PC-3 (cell line): ENCODE measurements around the gene HLA-A. TPM values are rescaled to one million over a fixed set of nuclear protein-coding genes. Genes with fewer than 3 reads are reported as not detected.

Experiments
- ATAC-seq: fragments of 200-7000 bp; cut with Tn5 transposase; 2 replicates; pipeline ENCODE4 v1.9.1; 2020; ENCODE audit warnings: mild to moderate bottlenecking, moderate library complexity
- BruUV-seq: library from RNA; stranded (reverse); fragments of 400-500 nt; replicated peaks from 2 replicates; lab custom pipeline; 2021; lab: Mats Ljungman, UMichigan
- CTCF ChIA-PET: fragments of 300-600 bp; sonication (Branson Sonifier 250); formaldehyde crosslinking; loops from one replicate; lab custom pipeline; 2022; ENCODE audit warnings: antibody characterized with exemption; lab: Charles Lee
- POLR2A ChIA-PET: fragments of 300-600 bp; sonication (Branson Sonifier 250); formaldehyde crosslinking; loops from one replicate; lab custom pipeline; 2022; ENCODE audit warnings: antibody characterized with exemption; ENCODE audit not compliant: unreplicated experiment; lab: Charles Lee
- DNase-seq: peaks from one replicate; pipeline ENCODE4 v3.0.0-alpha.2; 2015
- H2AFZ ChIP-seq: fragments of 300-600 bp; sonication (generic); 2 replicates; pipeline ENCODE4 v1.6.0; 2016; ENCODE audit warnings: antibody characterized with exemption, low read length
- H3F3A ChIP-seq: fragments of 300-600 bp; sonication (generic); one replicate; pipeline ENCODE4 v1.6.0; 2017; ENCODE audit warnings: antibody characterized with exemption, low read length, control low read depth, mild to moderate bottlenecking; ENCODE audit not compliant: unreplicated experiment
- H3K27ac ChIP-seq: fragments of 300-600 bp; sonication (generic); 2 replicates; pipeline ENCODE4 v1.5.1; 2016; ENCODE audit warnings: mild to moderate bottlenecking, low read length
- H3K27me3 ChIP-seq: fragments of 300-600 bp; sonication (generic); 2 replicates; pipeline ENCODE4 v1.6.1; 2016; ENCODE audit warnings: low read length, mixed read lengths
- H3K36me3 ChIP-seq: fragments of 300-600 bp; sonication (generic); 2 replicates; pipeline ENCODE4 v1.6.1; 2016; ENCODE audit warnings: low read depth, mixed run types, low read length, mixed read lengths
- H3K4me1 ChIP-seq: fragments of 300-600 bp; sonication (generic); 2 replicates; pipeline ENCODE4 v1.5.1; 2016; ENCODE audit warnings: low read length; ENCODE audit not compliant: insufficient read depth
- H3K4me2 ChIP-seq: fragments of 300-600 bp; sonication (generic); 2 replicates; pipeline ENCODE4 v1.6.0; 2016; ENCODE audit warnings: low read length
- H3K4me3 ChIP-seq: fragments of 300-600 bp; sonication (generic); 2 replicates; pipeline ENCODE4 v1.5.1; 2016; ENCODE audit warnings: mild to moderate bottlenecking, low read length, mixed read lengths
- H3K79me2 ChIP-seq: fragments of 300-600 bp; sonication (generic); 2 replicates; pipeline ENCODE4 v1.6.1; 2017; ENCODE audit warnings: low read length, mixed read lengths
- H3K9ac ChIP-seq: fragments of 300-600 bp; sonication (generic); 2 replicates; pipeline ENCODE4 v1.6.0; 2016; ENCODE audit warnings: mild to moderate bottlenecking, low read length
- H3K9me2 ChIP-seq: fragments of 300-600 bp; sonication (generic); replicated peaks from 2 replicates; pipeline ENCODE4 v1.6.1; 2016; ENCODE audit warnings: mixed run types, low read length, mixed read lengths
- H3K9me3 ChIP-seq: fragments of 300-600 bp; sonication (generic); 2 replicates; pipeline ENCODE4 v1.6.1; 2016; ENCODE audit warnings: low read length, mixed read lengths
- H4K20me1 ChIP-seq: fragments of 300-600 bp; sonication (generic); 2 replicates; pipeline ENCODE4 v1.6.1; 2016; ENCODE audit warnings: low read length, mixed read lengths
- EZH2 ChIP-seq: fragments of 300-600 bp; sonication (generic); IDR thresholded peaks from one replicate; pipeline ENCODE4 v1.6.1; 2017; ENCODE audit warnings: antibody characterized with exemption, mild to moderate bottlenecking, low read length; ENCODE audit not compliant: unreplicated experiment
- EZH2phosphoT487 ChIP-seq: fragments of 300-600 bp; sonication (generic); IDR thresholded peaks from 2 replicates; pipeline ENCODE4 v1.6.1; 2018; ENCODE audit warnings: mild to moderate bottlenecking, antibody characterized with exemption, low read length, borderline replicate concordance
- intact Hi-C: fragments of 100-400 bp; cut with micrococcal nuclease; formaldehyde crosslinking; loops from 2 replicates; pipeline ENCODE4 v1.9.0; 2023
- total RNA-seq: library from RNA; depleted of rRNA; stranded (reverse); fragments of >200 nt; gene quantifications from 2 replicates; pipeline ENCODE4 v1.2.3, GENCODE V29; 2014
- TF ChIP-seq, protein P1 (sequence below): fragments of 300-600 bp; sonication (generic); conservative IDR thresholded peaks from 2 replicates; pipeline ENCODE4 v1.5.1; 2017; ENCODE audit warnings: antibody characterized with exemption, low read depth, mild to moderate bottlenecking, low read length

Gene HLA-A
- total RNA-seq, 1 experiment from 2014 or later: 426 TPM

DNA sequence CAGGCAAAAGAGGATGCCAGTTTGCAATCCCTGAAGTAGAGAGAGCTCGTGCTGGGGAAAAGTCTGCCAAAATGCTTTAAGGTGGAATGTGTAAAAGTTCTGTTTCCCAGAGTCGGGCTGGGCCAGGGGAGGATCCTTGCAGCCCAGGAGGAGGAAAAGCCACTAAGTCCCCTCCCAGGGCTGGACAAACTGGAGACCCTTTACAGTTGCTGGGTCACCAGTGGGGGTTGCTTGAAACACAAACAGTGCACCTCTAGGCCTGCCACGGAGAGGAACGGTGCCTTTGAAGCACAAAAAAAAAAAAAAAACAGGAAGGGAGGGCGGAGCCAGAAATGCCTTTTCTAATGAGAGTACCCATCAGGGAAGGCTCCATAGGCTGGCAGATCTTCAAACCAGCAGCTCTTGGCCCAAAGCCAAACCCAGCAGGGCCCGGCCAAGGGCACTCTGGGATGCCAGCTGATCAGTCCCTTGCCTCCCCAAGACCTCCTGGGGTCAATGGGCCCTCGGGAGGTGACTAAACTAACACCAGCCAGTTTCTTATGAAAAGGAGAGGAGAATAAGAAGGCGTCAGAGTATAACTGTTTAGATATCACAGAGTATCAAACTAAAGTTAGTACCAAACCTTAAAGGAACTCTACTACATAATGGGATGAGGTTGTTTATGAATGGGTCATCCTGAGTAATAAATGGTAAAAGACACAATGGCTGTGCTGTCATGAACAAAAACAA is 23.7 kb downstream of the HLA-A start:
- H3K9me2 ChIP-seq: no peaks in the 10 kb centered on the region
- H2AFZ ChIP-seq: peak overlapping the region; percentile 61
- H3F3A ChIP-seq: peaks cover 8% of the 10 kb centered on the region
- H4K20me1 ChIP-seq: no peaks in the 10 kb centered on the region
- H3K27me3 ChIP-seq: no peaks in the 10 kb centered on the region
- H3K79me2 ChIP-seq: no peaks in the 10 kb centered on the region
- no peaks in the 10 kb centered on the region for H3K36me3 ChIP-seq
- intact Hi-C loops: loop anchor here (2.0 to 10.0 kb wide), 3 partner anchors 23 to 119 kb away; partner anchors contain the start of gene HLA-A
- no peaks in the 10 kb centered on the region for H3K9me3 ChIP-seq
- peaks cover 45% of the 10 kb centered on the region for H3K4me1 ChIP-seq
- POLR2A ChIA-PET: interaction anchor here (0.6 kb wide), 1 partner anchor 13 kb away, joined by 4 read pairs; no protein-coding TSS in a partner anchor
- peak overlapping the region; percentile 3 for H3K9ac ChIP-seq
- ATAC-seq (peak; percentile 40), DNase-seq (peak; percentile 78)
- no TSS peak for BruUV-seq
- TF ChIP-seq EZH2phosphoT487 (no peak), EZH2 (no peak)
- TF ChIP-seq, protein P1, sequence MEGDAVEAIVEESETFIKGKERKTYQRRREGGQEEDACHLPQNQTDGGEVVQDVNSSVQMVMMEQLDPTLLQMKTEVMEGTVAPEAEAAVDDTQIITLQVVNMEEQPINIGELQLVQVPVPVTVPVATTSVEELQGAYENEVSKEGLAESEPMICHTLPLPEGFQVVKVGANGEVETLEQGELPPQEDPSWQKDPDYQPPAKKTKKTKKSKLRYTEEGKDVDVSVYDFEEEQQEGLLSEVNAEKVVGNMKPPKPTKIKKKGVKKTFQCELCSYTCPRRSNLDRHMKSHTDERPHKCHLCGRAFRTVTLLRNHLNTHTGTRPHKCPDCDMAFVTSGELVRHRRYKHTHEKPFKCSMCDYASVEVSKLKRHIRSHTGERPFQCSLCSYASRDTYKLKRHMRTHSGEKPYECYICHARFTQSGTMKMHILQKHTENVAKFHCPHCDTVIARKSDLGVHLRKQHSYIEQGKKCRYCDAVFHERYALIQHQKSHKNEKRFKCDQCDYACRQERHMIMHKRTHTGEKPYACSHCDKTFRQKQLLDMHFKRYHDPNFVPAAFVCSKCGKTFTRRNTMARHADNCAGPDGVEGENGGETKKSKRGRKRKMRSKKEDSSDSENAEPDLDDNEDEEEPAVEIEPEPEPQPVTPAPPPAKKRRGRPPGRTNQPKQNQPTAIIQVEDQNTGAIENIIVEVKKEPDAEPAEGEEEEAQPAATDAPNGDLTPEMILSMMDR: no peak
- peak overlapping the region; percentile 0; the same call in 1 of the 2 replicates for H3K4me3 ChIP-seq
- H3K27ac ChIP-seq: peak overlapping the region; percentile 74
- CTCF ChIA-PET: interaction anchor here (0.7 to 1.0 kb wide), 2 partner anchors 147 to 316 kb away, joined by 3 to 10 read pairs; no protein-coding TSS in a partner anchor
- peak overlapping the region; percentile 35 for H3K4me2 ChIP-seq

GRCh38 chr6:29967379-29968010 is 25.2 kb downstream of the HLA-A start:
- POLR2A ChIA-PET: no interaction called here
- intact Hi-C loops: loop anchor here (2.0 to 10.0 kb wide), 3 partner anchors 25 to 120 kb away; partner anchors contain the start of gene HLA-A
- no TSS peak for BruUV-seq
- Histone ChIP-seq H3K9me2 (no peaks in the 10 kb centered on the region), H4K20me1 (no peaks in the 10 kb centered on the region), H3K4me2 (peak overlapping the region; percentile 59), H3K4me1 (peaks cover 45% of the 10 kb centered on the region), H3K27me3 (no peaks in the 10 kb centered on the region), H2AFZ (no peak overlapping the region), H3K9me3 (no peaks in the 10 kb centered on the region), H3F3A (peaks cover 8% of the 10 kb centered on the region), H3K4me3 (no peak overlapping the region), H3K27ac (0 out of 2 replicates have a peak overlapping the region, but pooled peaks have one; percentile 11), H3K79me2 (no peaks in the 10 kb centered on the region), H3K9ac (no peak overlapping the region), H3K36me3 (no peaks in the 10 kb centered on the region)
- CTCF ChIA-PET: no interaction called here
- ATAC-seq (0 out of 2 replicates have a peak, but pooled peaks have one; percentile 9), DNase-seq (peak; percentile 18)
- TF ChIP-seq, protein P1: peak; percentile 45; the same call in 1 of the 2 replicates
- TF ChIP-seq EZH2 (no peak), EZH2phosphoT487 (no peak)
